ENCODE data around the gene LRP1.

- TF ChIP-seq CTCF (IDR thresholded peaks at IDR 0.05) (no peak), POLR2AphosphoS5 (IDR thresholded peaks at IDR 0.05) (no peak), POLR2A (IDR thresholded peaks at IDR 0.05) (no peak)
Observed at GRCh38 chr12:57188090-57188425, 59.8 kb downstream of the LRP1 start.

All from prostate gland (tissue), 2 donors.